DMS 273 treated with DMSO at 0.1 percent for 48 hours (cell line): ENCODE data around the gene FUNDC1.

Source experiments
- DNase-seq: peaks from one replicate; lab custom pipeline; 2025; lab: John Stamatoyannopoulos, UW

The FUNDC1 gene

GRCh38 chrX:44480591-44480990 lies 62.1 kb downstream of the FUNDC1 start:
- DNase-seq: no peak

GRCh38 chrX:44474410-44474809 lies 68.2 kb downstream of the FUNDC1 start:
- no peak for DNase-seq
